ENCODE measurements around the gene NDUFB10.

The NDUFB10 gene

DNA sequence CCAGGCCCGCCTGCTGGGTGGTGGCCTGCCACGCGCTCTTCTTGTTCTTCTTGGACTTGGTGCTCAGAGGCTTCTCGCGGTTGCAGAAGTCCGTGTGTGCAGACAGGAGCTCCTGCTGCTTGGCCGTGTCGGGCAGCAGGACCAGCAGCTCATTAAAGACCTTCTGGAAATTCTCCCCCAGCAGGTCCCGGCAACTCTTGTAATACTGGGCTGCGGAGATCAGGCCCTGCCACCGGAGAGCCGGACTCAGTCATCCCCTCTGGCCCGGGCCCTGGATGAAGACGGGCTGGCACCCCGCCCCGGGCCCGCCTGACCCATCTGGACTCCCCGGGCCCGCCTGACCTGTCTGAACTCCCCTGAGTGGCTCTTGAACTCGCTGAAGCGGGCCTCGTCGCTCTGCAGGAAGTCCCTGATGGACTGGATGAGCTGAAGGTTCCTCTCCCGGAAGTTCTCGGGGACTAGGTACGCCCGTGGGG lies 39.1 kb downstream of the NDUFB10 start:
- TF ChIP-seq, protein P1, sequence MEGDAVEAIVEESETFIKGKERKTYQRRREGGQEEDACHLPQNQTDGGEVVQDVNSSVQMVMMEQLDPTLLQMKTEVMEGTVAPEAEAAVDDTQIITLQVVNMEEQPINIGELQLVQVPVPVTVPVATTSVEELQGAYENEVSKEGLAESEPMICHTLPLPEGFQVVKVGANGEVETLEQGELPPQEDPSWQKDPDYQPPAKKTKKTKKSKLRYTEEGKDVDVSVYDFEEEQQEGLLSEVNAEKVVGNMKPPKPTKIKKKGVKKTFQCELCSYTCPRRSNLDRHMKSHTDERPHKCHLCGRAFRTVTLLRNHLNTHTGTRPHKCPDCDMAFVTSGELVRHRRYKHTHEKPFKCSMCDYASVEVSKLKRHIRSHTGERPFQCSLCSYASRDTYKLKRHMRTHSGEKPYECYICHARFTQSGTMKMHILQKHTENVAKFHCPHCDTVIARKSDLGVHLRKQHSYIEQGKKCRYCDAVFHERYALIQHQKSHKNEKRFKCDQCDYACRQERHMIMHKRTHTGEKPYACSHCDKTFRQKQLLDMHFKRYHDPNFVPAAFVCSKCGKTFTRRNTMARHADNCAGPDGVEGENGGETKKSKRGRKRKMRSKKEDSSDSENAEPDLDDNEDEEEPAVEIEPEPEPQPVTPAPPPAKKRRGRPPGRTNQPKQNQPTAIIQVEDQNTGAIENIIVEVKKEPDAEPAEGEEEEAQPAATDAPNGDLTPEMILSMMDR (IDR thresholded peaks at IDR 0.05; ENCODE audit: insufficient read depth, low read depth, low read length, missing control alignments) = no peak
- no peak overlapping the region for H3K4me3 ChIP-seq (ENCODE audit: low read length)
- no peak for DNase-seq (ENCODE audit: low read depth)

DNA sequence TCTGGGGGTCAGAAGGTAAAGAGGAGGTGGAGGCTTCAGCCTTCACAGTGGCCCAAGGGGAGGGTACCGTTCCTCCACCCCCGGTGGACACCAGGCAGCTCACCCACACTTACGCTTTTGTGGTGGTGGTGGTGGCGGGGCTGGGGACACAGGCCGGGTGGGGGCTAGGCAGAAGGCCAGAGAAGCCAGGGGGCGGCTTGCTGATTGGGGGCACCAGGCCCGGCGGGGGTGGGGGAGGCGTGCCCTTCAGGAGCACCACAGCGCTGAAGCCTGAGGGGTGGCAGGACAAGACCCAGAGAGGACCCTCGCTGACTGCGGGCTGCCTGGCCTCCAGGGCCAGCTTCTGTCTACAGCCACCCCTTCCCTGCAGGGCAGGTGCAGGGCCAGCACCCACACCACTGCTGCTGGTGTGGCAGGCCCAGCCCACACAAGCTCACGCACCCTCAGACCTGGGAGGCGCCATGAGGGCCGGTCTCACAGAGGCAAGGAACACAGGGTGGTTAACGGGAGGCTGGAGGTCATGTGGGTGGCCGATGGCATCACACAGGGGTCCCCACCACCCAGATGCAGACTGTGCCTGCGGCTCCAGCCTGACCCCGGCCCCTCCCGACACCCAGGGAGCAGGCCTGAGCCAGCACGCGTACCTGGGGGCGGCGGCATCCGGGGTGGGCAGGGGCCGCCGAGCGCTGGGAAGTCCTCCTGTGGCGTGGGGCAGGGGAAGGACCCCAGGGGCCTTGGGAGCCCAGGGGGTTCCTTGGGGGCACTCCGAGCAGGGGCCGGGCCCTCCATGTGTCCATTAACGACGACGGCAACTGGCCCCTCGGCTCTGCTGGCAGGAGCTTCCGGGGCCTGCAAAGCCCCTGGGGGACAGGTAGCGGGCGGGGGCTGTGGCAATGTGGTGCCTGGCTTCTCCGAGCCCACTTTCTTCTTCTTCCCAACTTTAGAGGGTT lies 39.8 kb downstream of the NDUFB10 start:
- TF ChIP-seq, protein P1 (IDR thresholded peaks at IDR 0.05; ENCODE audit: insufficient read depth, low read depth, low read length, missing control alignments) = no peak
- H3K4me3 ChIP-seq (ENCODE audit: low read length) = no peak overlapping the region
- DNase-seq (ENCODE audit: low read depth) = no peak

DNA sequence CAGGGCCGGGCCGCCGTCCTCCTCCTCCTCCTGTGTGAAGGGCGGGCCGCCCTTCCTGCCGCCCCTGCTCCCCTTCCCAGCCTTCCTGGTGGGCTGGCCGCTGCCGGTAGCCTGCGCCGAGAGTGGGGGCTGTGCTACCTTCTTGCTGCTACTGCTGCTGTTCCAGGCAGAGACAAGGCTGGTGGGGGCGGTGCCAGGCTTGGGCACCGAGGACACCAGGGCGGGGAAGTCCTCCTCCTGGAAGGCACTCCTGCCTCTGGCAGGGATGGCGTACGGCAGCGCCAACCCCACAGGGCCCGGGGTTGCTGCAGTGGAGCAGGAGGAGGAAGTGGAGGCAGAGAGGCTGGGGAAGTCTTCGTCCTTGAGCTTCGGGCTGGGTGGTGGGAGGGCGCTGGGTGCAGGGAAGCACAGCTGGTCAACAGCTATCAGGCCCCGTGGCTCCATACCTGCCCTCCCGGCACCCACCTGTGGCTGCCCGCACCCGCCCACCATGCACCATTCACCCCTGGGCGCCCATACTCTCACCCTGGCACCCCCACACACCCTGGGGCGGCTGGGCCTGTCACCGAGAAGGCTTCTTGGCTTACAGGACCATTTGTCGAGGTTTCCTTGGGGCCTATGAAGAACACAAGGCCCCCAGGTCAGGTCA lies 40.7 kb downstream of the NDUFB10 start:
- DNase-seq (ENCODE audit: low read depth) = no peak
- H3K4me3 ChIP-seq (ENCODE audit: low read length) = no peak overlapping the region
- TF ChIP-seq, protein P1 (IDR thresholded peaks at IDR 0.05; ENCODE audit: insufficient read depth, low read depth, low read length, missing control alignments) = no peak

DNA sequence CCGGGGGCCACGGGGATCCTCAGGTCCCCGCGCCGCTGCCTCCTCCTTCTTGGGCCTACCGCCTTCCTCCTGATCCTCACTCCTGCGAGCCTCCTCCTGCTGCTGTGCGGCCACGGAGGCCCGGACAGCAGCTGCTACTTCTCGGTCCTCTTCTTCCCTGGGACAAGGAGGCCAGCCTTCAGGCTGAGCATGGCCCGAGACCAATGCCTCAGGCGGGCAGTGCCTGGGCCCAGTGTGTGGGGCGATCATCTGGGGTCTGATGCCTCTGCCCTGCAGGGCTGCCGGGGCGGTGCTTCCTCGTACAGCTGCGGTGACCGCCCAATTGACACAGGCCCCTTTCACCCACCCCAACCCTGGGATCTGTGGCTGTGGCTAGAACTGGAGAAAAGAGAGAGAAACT lies 41.7 kb downstream of the NDUFB10 start:
- DNase-seq (ENCODE audit: low read depth) = no peak
- TF ChIP-seq, protein P1 (IDR thresholded peaks at IDR 0.05; ENCODE audit: insufficient read depth, low read depth, low read length, missing control alignments) = no peak
- H3K4me3 ChIP-seq (ENCODE audit: low read length) = no peak overlapping the region

DNA sequence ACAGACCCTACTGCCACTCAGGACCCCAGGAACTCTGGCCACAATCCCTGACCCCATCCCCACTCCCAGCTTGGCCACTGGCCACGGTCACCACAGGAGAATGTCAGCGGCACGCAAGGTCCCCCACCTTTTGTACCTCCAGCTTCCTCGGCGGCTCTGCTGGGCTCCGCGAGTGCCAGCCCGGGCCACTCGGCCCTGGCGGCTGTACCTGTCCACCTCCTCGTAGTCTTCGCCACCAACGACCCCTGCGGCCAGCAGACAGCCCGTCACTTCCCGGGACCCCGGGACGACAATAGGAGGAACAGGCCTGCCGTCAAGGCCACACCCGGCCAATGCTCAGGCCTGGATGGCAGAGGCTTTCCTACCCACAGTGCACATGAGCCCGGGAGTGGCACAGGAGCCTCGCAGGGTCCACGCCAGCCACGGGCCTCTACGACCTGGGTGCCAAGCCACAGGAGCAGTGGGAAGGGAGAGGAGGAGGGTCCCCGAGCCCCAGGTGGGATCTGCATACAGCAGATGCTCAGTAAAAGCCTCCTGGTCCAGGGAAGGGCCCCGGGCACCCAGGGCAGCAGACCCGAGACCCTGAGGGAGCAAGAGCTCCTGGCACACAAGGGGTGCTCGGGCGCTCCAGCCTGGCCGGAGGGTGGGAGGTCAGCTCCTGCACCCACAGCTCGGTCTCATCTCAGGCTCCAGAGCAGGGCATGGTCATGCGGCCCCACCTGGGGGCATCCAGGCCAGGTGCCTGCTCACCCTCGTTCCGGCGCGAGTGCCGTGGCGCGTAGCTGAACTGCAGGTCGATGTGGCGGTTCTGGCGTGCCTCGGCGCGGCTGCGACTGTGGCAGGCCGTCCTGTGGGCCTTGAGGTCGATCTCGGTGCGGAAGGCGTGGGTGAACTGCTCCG lies 42.4 kb downstream of the NDUFB10 start:
- no peak for DNase-seq (ENCODE audit: low read depth)
- TF ChIP-seq, protein P1 (IDR thresholded peaks at IDR 0.05; ENCODE audit: insufficient read depth, low read depth, low read length, missing control alignments) = no peak
- H3K4me3 ChIP-seq (ENCODE audit: low read length) = no peak overlapping the region

DNA sequence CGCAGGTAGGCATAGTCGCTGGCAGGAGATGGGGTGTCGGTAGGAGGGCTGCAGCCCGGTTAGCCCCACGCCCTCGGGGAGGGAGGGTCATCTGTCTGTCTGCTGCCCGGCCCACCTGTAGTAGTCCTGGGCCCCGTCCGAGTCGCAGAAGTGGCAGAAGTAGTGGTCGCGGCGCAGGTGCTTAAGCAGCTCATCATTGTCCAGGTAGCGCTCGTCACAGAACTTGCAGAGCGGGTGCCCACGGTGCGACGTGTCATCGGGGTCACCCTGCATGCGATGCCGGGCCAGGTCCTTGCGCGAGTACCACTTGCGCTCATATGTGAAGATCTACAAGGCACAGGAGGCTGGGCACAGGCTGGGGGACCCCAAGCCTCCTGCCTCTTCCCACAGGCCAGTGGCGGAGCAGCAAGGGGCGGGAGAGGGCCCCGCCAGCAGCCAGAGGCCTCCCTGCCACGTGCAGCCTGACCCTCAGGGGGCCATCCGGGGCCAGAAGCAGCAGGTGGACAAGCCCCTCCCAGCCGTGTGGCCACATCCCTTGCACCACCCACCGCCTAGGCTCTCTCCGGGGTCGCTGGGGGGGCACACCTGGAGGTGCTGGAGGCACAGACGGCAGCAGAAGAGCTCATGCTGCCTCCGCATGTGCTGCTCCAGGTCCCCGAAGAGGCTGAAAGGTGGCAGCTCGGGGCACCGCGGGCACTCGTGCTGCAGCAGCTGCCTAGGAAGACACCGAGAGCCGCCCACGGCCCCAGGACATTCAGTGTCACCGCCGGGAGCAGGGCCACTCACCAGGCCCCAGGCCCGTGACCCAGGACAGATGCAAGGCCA lies 43.3 kb downstream of the NDUFB10 start:
- no peak for DNase-seq (ENCODE audit: low read depth)

More for the DNA sequence above, 43.3 kb downstream of the NDUFB10 start:
- TF ChIP-seq, protein P1 (IDR thresholded peaks at IDR 0.05; ENCODE audit: insufficient read depth, low read depth, low read length, missing control alignments) = no peak
- H3K4me3 ChIP-seq (ENCODE audit: low read length) = no peak overlapping the region
